Stomach (tissue), 8 donors: ENCODE results near the gene COL3A1. TPM values are rescaled to one million over a fixed set of nuclear protein-coding genes. Genes with fewer than 3 reads are reported as not detected.

ENCODE experiments used
- polyA plus RNA-seq, 3 donors: library from polyadenylated mRNA; stranded (reverse); fragments of 200-250 nt; gene quantifications; one replicate each; pipeline ENCODE4 v1.2.3, GENCODE V29; 2013
- small RNA-seq, 4 donors: library from RNA; depleted of rRNA; stranded (forward); fragments of <200 nt; gene quantifications; one replicate each; pipeline ENCODE3, GENCODE V24; 2016
- total RNA-seq, 5 donors: library from RNA; depleted of rRNA; stranded (reverse); fragments of >200 nt; gene quantifications; one replicate each; pipeline versions ENCODE4 v1.1.0 to v1.2.3, GENCODE V29; 2014 to 2016
- donor health status: healthy with polysubstance abuse.
- donor health status: Bipolar disorder and iron deficiency.
- donor health status: healthy.

COL3A1 gene
- total and polyA plus RNA-seq, 8 donors = 60.7 to 7,728 (median 145) TPM

Small RNAs within 50 kb of the gene (small RNA-seq; reads per million reads assigned to genes)
- 0.92 to 1.3 (median 1.1) reads per million in 4 donors for gene MIR1245A

Other genes starting within 250 kb of the COL3A1 start
- gene COL5A2, start 205.4 kb downstream of the COL3A1 start, total RNA-seq = 100 to 1,000 TPM in 1 of 5 donors, 10 to 100 TPM in 4; 44.2 to 468 (median 58.2) TPM
- 10 to 100 TPM; 11.9 to 13.9 (median 13.1) TPM for gene COL5A2, start 205.4 kb downstream of the COL3A1 start, polyA plus RNA-seq